Prostate gland (tissue), 2 donors: ENCODE data around the gene SLC24A3.

Experiments used
- CTCF ChIP-seq, 4 experiments: fragments of 200-600 bp in 2 of 4; fragments of 450-650 bp in 2 of 4; sonication (generic) in 2 of 4; IDR thresholded peaks; 1 replicate in 3 of 4; 2 replicates in 1 of 4; pipeline ENCODE4 v1.5.1; 2016 to 2019; ENCODE audit warnings: antibody characterized with exemption in 4 of 4, mild to moderate bottlenecking in 2 of 4, moderate library complexity in 2 of 4
- POLR2A ChIP-seq: fragments of 450-650 bp; IDR thresholded peaks from one replicate; pipeline ENCODE4 v1.6.1; 2016; ENCODE audit warnings: antibody characterized with exemption, mild to moderate bottlenecking

GRCh38 chr20:19440660-19441527 is 228.5 kb downstream of the SLC24A3 start:
- no peak for TF ChIP-seq CTCF (IDR thresholded peaks at IDR 0.05)
- no peak for TF ChIP-seq POLR2A
